GM19240 (cell line): ENCODE results near the gene USP48.

Experiments used
- DNase-seq: peaks from one replicate; pipeline ENCODE4 v3.0.0; 2011; ENCODE audit warnings: low spot score; ENCODE audit not compliant: insufficient read length

The USP48 gene

DNA sequence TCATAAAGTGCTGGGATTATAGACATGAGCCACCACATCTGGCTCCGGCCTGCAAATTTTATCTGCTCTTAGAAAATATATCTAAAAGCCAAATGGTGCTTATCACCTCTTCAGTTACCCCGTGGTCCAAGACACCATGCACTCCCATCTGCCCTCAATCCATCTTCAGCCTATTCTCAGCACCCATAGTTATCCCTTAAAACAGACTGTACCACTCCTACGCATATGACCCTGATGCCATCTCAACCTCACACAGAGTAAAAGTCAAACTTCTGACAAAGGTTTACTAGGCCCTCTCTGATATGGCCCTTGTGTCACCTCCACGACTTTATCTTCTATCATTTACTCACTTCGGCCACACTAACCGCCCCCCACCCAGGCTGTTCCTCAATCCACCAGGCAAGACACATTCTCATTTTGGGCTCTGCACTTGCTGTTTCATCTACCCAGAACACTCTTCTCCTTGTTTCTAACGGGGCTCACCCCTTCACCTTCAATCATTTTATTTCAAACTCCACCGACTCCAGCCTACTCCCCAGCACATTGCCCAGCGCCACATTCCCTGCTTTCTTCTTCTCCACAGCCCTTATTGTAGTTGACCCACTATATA, 33.0 kb downstream of the USP48 start:
- no peak for DNase-seq

GRCh38 chr1:21749109-21749508, 33.8 kb downstream of the USP48 start:
- DNase-seq: no peak

- DNase-seq: no peak
Measured at GRCh38 chr1:21743476-21743875, 39.5 kb downstream of the USP48 start.

GRCh38 chr1:21742578-21742977, 40.4 kb downstream of the USP48 start:
- DNase-seq: no peak

DNA sequence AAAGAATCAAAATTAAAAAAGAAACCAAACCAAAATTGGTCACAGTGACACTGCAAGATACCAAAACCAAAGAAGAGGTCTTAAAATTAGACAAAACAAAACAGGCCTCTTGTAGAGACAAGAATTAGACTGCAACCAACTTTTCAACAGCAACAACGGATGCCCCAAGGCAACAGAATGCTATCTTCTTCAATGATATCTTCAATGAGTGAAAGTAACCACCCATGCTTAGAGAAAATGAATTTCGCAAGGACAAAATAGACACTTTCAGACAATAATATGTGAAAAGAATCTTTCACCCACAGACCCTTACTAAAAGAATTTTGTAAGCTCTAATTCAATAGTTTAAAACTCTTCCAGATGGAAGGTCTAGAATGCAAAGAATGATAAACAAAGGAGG, 41.7 kb downstream of the USP48 start:
- no peak for DNase-seq

DNA sequence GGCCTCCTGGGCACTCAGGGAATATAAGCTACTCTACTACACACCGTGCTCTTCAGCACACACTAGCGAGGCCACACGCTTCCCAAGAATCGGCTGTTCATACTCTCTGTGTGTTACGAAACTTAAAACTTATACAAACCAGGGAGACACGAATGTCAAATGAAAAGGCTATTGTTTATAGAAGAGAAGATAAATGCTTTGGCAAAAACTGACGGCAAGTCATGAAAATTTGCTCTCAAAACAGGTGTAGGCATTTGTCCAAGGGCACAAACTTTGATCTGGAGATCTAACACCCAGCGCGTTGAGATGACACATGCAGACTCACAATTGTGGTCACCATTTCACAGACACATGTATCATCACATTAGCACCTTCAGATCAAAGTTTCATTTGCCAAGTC, 46.1 kb downstream of the USP48 start:
- DNase-seq: no peak

GRCh38 chr1:21736011-21736410, 46.9 kb downstream of the USP48 start:
- no peak for DNase-seq

- DNase-seq: no peak
Measured at GRCh38 chr1:21734526-21734925, 48.4 kb downstream of the USP48 start.

- DNase-seq: no peak
Measured at GRCh38 chr1:21732664-21733063, 50.3 kb downstream of the USP48 start.

- DNase-seq: no peak
Measured at GRCh38 chr1:21725748-21726392, 57.1 kb downstream of the USP48 start.

GRCh38 chr1:21724570-21724969, 58.4 kb downstream of the USP48 start:
- DNase-seq: no peak

DNA sequence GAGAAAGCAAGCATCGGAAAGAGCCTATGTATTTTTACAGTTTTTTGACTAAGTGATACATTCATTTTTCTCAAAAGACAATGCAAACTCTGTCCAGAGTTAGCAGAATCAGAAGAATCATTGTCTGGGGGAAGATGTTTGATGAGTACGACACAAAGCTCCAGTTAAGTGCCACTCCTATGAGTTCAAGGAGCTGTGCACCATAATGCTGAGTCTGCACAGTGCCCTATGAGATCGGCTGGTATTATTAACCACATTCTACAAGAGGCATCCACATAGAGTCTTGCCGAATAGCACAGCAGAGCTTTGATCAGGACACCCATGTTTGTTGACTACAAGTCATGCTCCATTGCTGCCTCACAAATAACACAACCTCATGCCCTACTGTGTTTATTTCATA, 58.9 kb downstream of the USP48 start:
- no peak for DNase-seq

DNA sequence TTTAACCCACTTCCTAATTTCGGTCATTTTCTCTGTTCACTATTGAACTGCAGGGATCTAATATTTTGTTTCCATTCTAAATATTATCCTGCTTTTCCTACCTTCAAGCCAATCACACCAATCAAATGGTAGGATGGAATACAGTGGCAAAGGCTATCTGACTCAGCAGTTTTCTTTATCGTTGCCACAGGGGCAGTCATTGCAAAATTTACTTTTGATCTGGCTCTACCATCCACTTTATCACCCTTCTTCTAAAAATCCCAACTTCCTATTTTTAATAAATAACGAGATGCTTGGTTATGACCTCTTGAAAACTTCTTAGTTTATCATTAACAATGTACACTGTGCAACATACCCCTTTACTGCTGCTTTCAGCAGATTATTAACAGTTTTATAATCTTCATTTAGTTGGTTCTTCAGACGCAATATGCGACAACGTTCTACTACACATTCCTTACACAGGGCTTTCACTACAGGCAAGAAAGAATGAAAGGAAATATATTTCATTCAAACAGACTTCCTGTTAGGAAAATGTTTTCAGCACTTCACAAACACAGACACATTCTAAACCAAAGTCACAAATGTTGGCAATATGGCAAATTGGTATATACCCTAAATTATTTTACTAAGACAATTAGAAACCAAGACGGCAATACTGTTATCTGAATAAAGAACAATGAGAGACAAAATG, 61.5 kb downstream of the USP48 start:
- no peak for DNase-seq

GRCh38 chr1:21716169-21716568, 66.8 kb downstream of the USP48 start:
- no peak for DNase-seq

GRCh38 chr1:21707891-21708290, 75.1 kb downstream of the USP48 start:
- DNase-seq: no peak

DNA sequence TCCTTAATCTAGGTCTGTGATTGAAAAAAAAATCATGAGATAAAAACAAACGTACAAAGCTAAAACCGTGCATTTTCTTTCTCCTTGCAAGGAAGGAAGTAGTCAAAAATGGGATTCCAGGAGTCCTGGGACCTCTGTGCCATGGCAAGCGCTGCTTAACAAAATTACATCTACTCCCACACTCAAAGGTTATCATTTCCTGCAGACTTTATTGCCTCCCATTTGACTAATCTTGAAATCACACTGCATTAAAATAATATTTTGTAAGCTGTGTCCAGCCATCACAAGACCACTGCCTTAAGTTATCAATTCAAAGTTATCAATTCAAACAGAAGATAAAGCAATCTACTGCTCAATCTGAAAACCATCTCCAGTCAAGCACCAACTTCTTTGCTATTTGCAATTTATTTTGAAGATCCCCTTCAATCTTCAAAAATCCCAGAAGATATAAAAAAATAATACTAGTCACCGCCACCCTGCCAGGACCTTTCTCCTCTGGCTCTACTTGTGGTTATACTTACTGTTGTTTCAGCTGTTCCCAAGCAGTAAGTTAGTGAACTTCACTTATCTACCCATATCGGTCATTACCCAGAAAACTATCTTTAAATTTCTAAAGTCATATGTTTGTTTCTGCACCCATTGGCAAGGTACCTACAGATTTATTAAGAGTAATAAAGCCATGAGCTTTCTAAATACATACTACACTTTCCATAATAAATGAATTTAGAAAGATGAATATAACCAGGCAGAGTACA, 75.7 kb downstream of the USP48 start:
- no peak for DNase-seq

DNA sequence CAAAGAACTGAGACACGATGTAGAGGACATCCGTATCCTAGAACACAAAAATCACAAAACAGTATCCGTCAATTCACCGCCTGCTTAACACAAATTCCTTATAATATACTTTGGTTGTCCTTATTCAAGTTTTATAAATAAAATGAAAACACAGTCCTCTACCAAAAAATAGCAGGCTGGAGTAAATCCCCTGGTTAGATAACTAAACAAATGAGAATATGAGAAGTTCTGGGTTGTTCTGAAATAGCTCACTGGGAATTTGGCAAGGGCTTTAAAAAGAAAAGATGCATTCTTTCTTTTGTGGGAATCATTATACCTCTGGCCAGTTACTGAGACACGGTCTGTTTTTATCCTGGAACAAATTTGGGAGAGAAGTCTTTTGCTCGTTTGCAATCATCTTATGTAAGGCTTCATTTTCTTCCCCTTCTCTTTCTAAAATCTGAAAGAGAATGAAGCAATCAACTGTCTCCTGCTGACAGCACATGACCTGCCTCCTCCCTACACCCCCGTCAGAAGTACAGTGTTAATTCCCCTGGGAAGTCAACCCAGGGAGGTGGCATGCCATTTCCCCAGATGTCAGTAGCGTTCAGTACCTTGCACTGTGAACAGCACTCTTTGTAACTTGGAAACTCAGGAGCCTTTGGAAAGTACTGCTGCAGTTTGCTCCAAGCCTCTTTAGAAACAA, 76.7 kb downstream of the USP48 start:
- DNase-seq: no peak

DNA sequence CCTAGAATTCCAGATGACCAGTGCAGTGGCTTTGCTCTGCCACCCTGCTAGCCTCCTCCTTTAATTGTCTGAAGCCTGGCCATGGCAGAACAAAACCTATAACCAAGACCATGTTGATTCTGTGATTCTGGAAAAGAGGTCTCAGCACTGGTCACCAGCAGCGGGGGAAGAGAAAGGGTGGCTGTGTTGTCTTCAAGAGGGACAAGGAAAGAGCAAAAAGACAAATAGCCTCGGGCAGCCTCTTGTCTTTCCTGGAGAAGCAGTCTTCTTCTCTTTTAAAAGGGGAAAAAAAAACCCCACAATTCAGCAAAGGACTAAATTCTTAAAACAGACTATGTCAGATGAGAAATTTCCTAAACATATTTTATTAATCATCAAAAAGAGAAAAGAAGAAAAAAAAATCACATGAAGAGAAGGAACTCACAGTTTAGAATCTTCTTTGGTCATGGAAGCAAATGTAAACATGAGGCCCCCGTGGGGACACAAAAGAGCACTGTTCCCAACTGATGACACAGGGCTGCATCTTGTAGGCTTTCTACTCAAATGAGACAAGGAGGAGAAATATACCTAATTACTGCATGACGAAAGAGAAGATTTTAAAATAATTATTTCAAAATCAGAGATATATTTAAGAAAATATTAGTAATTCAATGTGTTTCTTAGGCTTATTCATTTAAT, 77.5 kb downstream of the USP48 start:
- DNase-seq: no peak

GRCh38 chr1:21704145-21704544, 78.8 kb downstream of the USP48 start:
- no peak for DNase-seq

DNA sequence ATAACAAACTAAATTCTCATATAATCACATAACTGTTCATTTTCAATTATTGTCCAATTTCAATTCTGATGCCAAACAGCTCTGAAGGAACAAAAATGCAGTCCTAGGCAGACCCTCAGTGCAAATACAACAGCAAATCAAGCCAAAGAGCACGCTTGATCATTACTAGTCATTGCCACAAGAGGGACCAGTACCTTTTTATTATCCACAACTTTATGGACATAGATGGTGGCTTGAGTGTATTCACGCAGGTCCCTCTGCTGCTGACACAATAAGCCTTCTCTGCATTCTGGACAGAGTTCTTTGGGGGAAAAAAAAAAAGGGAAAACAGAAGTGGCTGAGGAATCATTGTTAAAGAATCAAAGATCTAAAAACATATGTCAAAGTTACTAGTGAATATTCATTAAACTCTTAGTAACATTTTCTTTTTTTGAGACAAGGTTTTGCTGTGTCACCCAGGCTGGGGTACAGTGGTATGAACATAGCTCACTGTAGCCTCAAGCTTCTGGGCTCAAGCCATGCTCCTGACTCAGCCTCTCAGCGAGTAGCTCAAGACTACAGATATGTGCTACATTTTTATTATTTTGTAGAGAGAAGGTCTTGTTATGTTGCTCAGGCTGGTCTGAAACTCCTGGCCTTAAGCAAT, 79.5 kb downstream of the USP48 start:
- DNase-seq: no peak

GRCh38 chr1:21702780-21703179, 80.2 kb downstream of the USP48 start:
- no peak for DNase-seq
